GM21825 (cell line): ENCODE results near the gene PDK2.

Source experiments
- ATAC-seq: cut with Tn5 transposase; IDR thresholded peaks from one replicate; pipeline ENCODE4 v1.9.1; 2021; ENCODE audit warnings: mild to moderate bottlenecking, moderate library complexity; ENCODE audit not compliant: unreplicated experiment

The PDK2 gene

DNA sequence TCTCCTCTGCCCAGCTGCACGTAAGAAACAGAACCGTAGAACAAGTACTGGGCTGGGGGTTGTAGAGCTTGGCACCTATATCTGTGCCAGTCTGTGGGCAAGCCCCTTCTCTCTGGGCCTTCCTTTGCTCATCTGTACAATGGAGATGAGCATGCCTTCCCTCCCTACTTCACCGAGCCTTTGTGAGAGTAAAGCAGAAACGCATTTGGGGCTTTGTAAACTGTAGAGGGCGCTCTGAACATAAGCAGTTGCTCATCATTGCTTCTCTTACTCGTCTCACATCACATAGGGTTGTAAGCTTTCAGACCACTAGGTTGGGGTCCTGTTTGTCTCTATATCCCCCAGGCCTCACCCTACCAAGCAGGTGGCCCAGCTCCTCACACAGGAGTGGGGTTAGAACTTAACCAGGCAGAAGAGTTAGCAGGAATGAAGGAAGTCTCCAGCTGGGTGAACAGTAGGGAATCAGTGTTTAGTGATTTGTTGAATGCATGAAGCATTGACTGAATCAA lies 19.8 kb downstream of the PDK2 start:
- no peak for ATAC-seq

DNA sequence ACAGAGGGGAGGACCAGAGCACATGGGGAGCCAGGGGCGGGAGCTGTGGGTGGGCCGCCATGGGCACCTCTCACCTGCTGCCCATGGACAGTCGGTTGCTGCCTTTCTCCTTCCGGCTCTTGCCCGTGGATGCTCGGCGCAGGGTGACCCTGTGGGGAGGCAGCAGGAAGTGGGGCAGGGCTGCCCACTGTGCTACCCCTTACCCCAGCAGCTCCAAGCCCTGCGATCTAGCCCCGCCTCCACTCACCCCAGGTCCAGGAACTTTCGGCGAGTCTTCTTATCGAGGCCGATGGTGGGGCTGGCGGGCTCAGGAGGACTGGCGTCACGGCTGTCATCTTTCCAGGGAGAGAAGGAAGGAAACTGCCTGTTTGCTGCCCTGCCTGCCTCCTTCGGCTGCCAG lies 20.6 kb downstream of the PDK2 start:
- no peak for ATAC-seq

DNA sequence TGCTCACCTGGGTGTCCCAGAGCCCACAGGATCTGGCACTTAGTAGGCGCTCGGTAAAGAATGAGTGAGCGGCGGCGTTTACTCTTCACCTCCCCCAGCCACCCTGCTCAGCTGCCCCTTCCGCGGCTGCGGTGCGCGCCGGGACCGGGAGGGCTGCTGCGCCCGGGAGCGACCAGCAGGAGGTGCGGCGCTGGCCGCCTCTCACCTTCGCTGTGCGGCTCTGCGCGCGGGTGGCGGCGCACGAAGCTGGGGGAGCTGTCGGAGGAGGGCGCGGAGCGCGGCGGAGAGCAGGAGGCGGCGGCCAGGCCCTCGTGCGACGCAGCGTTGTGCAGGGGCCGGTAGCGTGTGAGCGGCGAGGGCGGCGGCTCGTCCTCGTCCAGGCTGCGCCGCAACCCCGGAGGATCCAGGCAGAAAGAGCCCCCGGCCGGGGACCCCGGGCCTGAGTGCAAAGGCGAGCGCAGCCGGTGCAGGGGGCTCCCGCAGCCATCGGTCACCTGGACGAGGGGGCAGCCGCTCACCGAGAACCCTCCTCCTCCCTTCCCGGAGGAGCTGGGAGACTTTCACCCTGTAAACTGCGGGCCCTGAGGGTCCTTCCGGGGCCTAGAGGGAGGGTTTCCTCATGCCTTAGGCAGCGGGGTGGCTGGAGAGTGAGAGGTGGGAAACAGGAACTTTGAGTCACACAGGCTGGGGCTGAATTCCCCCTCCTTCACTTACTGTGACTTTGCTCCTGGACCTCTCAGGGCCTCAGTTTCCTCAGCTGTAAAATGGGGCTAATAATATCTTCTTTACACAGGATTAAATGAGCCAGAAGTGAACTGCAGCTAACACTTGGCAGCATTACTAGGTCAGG lies 22.3 kb downstream of the PDK2 start:
- no peak for ATAC-seq

DNA sequence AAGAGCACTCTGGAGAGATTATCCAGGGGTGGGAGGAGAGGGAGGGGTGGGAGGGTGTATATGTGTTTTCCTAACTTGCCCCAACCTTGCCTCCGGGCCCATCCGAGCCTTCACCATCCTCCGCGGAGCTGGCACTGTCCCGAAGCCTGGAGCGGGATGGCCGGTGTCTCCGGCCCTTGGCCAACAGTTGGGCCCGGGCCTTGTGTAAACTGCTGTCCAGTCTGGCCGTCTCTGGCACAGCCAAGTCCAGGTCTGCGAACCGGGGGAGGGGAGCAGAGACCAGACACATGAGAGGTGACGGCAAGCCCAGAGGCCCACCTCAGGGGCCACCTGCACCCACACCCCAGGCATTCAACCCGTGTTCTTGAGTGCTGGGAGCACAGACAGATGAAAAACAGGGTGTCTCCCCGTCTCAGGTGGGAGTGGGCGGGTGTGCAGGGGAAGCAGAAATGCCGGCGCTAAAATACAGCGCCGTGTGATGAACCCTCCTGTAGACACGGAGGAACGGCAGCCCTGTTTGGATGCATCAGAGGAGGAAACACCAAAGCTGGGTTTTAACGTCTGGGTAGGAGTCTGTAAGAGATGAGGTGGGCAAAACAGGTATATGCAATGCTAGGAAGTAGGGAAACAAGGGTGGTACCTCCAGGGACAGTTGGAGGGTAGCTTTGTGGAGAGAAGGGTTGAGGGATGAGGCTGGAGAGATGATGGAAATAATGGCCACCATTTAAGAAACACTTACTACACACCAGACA lies 23.1 kb downstream of the PDK2 start:
- no peak for ATAC-seq

GRCh38 chr17:50118828-50119218 lies 23.7 kb downstream of the PDK2 start:
- no peak for ATAC-seq

DNA sequence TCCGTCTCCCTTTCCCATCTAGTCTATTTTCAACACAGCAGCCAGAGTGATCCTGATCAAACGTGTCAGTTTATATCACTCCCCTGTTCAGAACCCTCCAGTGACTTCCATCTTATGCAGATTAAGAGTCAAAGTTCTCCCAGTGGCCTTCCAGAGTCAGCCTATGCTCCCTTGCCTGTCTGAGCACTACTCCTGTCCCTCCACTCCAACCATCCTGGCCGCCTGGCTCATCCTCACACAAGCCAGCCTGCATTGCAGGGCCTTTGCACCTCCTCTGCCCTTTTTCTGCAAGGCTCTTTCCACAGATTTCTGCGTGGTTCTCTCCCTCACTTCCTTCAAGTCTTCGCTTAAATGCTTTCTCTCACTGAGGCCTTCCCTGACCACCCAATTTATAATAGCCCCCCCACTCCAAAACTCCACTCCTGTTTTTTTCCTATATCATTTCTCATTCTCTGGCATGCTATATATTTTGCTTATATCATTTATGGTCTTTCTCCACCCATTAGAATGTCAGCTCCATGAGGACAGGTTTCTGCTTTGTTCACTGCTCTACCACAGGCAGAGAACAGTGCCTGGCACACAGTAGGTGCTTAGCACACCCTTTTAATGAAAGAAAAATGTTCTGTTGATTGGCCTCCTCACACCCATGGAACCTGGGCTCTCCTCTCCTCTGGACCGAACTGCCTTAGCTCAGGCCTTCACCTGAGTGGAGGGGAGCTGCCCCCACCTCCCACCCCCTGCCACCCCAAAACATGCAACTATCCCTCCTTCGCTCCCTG lies 25.5 kb downstream of the PDK2 start:
- ATAC-seq = no peak

DNA sequence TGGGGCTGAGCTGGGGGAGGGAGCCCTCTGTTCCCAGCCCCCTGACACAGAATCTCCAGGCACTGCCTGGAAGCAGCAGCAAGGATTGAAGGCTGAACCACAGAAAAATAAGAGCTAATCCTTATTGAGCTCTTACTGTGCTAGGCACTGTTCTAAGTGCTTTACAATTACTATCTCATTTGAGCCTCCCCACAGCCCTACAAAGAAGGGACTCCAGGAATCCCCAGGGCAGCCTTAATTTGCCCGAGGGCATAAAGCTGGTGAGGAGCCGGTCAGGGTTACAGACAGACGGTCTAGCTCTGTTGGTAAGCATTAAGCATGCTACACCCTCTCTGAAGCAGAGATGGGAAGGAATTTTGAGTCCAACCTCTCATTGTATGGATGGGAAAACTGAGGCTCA lies 27.8 kb downstream of the PDK2 start:
- ATAC-seq = no peak

- no peak for ATAC-seq
Measured at GRCh38 chr17:50123649-50124349, 28.6 kb downstream of the PDK2 start.

- no peak for ATAC-seq
Measured at GRCh38 chr17:50125420-50125997, 30.4 kb downstream of the PDK2 start.

DNA sequence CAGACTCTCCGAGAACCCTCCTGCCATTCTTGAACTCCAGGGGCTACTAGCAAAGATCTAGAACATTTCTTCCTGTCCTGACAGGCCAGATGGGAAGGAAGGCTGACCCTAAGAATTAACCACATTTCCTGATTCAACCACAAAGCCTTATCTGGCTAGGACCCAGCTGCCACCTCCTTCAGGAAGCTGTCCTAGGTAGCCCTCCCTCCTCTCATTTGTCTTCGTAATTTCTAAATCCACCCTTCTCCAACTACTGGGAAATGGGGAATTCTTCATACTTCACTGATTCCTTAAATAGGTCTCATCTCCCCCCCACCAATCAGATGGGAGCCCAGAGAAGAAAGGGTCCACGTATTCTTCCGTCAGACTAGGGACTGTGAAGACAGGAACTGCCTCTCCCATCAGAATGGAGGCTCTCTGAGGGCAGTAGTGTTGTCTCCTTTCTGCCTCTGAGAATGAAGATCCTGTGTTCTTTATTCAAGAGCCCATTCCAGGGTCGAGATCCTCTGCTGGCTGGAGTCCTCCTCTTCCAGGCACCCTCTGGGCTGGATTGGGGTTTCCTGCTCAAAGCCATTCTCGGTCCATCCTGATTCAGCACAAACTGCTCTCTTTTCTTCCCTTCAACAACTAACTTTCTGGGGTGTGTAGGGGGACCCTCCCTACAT lies 32.7 kb downstream of the PDK2 start:
- no peak for ATAC-seq

GRCh38 chr17:50128441-50129352 lies 33.5 kb downstream of the PDK2 start:
- no peak for ATAC-seq

DNA sequence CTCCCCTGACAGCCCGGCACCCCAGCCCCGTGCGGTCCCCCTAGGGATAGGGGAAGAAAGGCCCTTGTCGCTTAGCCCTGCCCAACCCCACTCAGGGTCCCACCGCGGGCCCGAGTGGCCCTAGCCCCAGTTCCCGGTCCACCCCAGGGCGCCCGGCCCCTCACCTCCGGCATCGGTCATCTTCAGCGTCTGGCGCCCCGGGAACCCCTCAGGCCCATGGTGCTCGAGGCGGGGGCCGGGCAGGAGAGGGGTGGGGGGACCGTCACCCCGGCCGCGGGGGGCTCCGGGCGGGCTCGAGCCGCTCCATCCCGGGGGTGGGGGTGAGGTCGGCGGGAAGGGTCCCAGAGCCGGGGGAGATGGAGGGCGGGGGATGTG lies 34.2 kb downstream of the PDK2 start:
- no peak for ATAC-seq

DNA sequence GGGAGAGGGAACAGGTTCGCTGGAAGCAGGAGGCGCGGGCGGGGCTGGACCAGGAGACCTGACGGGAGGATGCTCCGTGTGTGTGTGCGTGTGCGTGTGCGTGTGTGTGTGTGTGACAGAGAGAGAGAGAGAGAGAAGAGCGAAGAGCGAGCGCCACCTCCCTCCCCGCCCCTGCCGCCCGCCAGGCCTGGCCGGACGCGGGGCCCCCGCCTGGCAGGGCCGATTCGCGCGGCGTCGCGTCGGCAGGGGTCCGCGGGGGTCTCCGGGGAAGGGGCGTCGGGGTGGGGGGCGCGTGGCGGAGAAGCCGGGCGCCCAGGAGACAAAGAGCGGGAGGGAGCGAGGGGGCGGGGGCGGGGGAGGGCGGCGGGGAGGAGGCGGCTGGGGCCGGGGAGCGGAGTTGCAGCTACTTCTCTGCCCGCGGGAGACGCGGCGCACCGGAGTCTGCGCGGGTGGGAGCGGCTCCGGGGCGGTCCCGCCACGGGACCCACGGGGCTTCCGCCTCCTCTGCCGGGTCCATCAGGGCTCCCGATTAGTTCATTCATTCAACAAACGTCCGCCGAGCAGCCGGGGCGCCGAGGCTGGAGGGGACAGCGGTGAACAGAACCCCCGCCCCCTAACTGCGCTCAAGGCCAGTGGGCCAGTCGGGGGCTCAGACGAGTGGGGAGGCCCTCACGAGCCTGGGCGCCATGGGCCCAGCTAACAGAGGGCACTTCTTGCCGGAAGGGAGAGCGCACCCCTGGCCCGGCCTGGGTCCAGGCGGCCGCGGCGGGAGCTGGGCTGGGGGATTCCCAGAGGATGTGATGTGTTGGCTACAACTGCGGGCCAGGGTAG lies 34.8 kb downstream of the PDK2 start, which contains the start of gene SAMD14:
TSS of gene SAMD14 (minus strand) at position 433 of the 831 bp plus-strand sequence. CDS start 5,201 bp downstream, outside the sequence.
- no peak for ATAC-seq

GRCh38 chr17:50130559-50131305 lies 35.6 kb downstream of the PDK2 start:
- ATAC-seq = no peak

GRCh38 chr17:50132104-50132794 lies 37.1 kb downstream of the PDK2 start:
- no peak for ATAC-seq

DNA sequence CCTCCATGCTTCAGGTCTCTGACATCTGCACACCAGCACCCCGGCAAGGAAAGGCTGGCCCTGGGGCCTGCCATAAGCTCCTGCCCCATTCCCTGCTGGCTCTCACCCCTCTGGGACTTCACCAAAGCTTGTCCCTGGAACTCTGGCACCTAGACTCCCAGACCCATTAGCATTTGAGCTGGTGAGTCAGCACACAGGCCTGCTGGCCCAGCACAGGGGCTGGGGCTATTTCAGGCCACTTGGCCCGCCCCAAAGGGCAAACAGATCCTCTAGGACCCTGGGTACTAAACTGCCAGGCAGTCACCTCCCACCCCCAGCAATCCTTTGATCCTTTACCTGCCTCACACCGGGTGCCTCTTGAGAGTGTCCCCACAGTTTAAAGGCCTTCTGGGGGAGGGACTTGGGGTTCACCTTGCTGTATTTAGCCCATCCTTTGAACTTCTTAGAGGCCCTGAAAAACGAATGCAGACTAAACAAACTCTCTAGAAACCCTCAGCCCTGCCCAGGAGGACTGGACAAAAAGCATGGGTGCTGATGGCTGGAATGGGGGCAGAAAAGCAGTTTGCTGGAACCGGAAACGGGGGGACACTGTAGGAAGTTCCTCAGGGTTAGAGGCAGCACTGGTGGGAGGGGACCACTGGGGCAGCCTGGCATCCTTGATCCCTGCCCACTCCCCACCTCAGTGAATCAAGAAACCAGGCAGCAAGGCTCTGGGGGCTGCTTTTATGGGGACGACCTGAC lies 38.0 kb downstream of the PDK2 start:
- ATAC-seq = no peak
